ENCODE results near the gene STIM1. TPM values are rescaled to one million over a fixed set of nuclear protein-coding genes. Genes with fewer than 3 reads are reported as not detected.
"Not testable (repeated sequence)": the region's sequence is repeated elsewhere in the genome, so short reads cannot be mapped to it uniquely, and the experiment has no call there.

The STIM1 gene
- total RNA-seq, 1 experiment from 2014 or later = 28.3 TPM

- peak overlapping the region; percentile 93 for H3K4me2 ChIP-seq
- no peak overlapping the region for H2AFZ ChIP-seq
Observed at GRCh38 chr11:3859373-3859881, 4.0 kb downstream of the STIM1 start.

GRCh38 chr11:3860375-3860774 lies 4.9 kb downstream of the STIM1 start:
- Histone ChIP-seq H3K79me2 (ENCODE audit: low read depth) (peaks cover 85% of the 10 kb centered on the region), H3K4me3 (no peak overlapping the region), H3K27ac (no peak overlapping the region), H3K4me1 (replicated peaks; ENCODE audit: insufficient read depth) (peaks cover 48% of the 10 kb centered on the region), H3K36me3 (ENCODE audit: low read depth) (no peaks in the 10 kb centered on the region), H3K27me3 (ENCODE audit: insufficient read depth, low read depth) (no peaks in the 10 kb centered on the region), H3F3A (ENCODE audit: insufficient read depth, low read depth) (peaks cover 1% of the 10 kb centered on the region; the same call in 1 of the 2 replicates), H3K9me2 (ENCODE audit: insufficient read depth) (no peaks in the 10 kb centered on the region), H3K4me2 (peak overlapping the region; percentile 53), H2AFZ (no peak overlapping the region), H4K20me1 (ENCODE audit: insufficient read depth) (no peaks in the 10 kb centered on the region), H3K9me3 (ENCODE audit: insufficient read depth, low read depth) (no peaks in the 10 kb centered on the region)
- ChIA-PET CTCF (interaction anchor here (0.6 kb wide), 1 partner anchor 238 kb away, joined by 3 read pairs; no protein-coding TSS in a partner anchor), POLR2A (ENCODE audit: unreplicated experiment) (no interaction called here)
- intact Hi-C loops (cut with micrococcal nuclease; ENCODE audit: unreplicated experiment) = no loop called here
- BruUV-seq (replicated peaks) = no TSS peak
- no peak for DNase-seq
- TF ChIP-seq CTCF (conservative IDR thresholded peaks at IDR 0.05) (no peak), EZH2 (IDR thresholded peaks at IDR 0.05; ENCODE audit: low read depth) (no peak)

More at GRCh38 chr11:3859373-3859881, 4.0 kb downstream of the STIM1 start:
- Histone ChIP-seq H3K4me1 (replicated peaks; ENCODE audit: insufficient read depth) (peaks cover 45% of the 10 kb centered on the region), H3K9me2 (ENCODE audit: insufficient read depth) (no peaks in the 10 kb centered on the region), H4K20me1 (ENCODE audit: insufficient read depth) (no peaks in the 10 kb centered on the region), H3K4me3 (no peak overlapping the region), H3K79me2 (ENCODE audit: low read depth) (peaks cover 77% of the 10 kb centered on the region), H3F3A (ENCODE audit: insufficient read depth, low read depth) (no peaks in the 10 kb centered on the region), H3K27ac (no peak overlapping the region), H3K27me3 (ENCODE audit: insufficient read depth, low read depth) (no peaks in the 10 kb centered on the region), H3K36me3 (ENCODE audit: low read depth) (no peaks in the 10 kb centered on the region), H3K9me3 (ENCODE audit: insufficient read depth, low read depth) (no peaks in the 10 kb centered on the region)
- intact Hi-C loops (cut with micrococcal nuclease; ENCODE audit: unreplicated experiment) = loop anchor here (5.0 kb wide), 1 partner anchor 98 kb away; no protein-coding TSS in a partner anchor
- DNase-seq = no peak
- POLR2A ChIA-PET (ENCODE audit: unreplicated experiment) = no interaction called here
- no TSS peak for BruUV-seq (replicated peaks)
- CTCF ChIA-PET = no interaction called here
- TF ChIP-seq EZH2 (IDR thresholded peaks at IDR 0.05; ENCODE audit: low read depth) = no peak
- TF ChIP-seq CTCF (conservative IDR thresholded peaks at IDR 0.05) = no peak

- BruUV-seq (replicated peaks); H3K4me3 ChIP-seq; H3F3A ChIP-seq (ENCODE audit: insufficient read depth, low read depth); intact Hi-C loops (cut with micrococcal nuclease; ENCODE audit: unreplicated experiment); H2AFZ ChIP-seq; H3K9me3 ChIP-seq (ENCODE audit: insufficient read depth, low read depth); H3K27me3 ChIP-seq (ENCODE audit: insufficient read depth, low read depth); H3K36me3 ChIP-seq (ENCODE audit: low read depth); H4K20me1 ChIP-seq (ENCODE audit: insufficient read depth); H3K9me2 ChIP-seq (ENCODE audit: insufficient read depth); DNase-seq; H3K27ac ChIP-seq: not testable (repeated sequence)
- ChIA-PET POLR2A (ENCODE audit: unreplicated experiment) (interaction anchor here (0.6 kb wide), 1 partner anchor 51 kb away, joined by 3 read pairs; no protein-coding TSS in a partner anchor), CTCF (interaction anchor here (0.6 kb wide), 2 partner anchors 99 to 237 kb away, joined by 3 to 5 read pairs; no protein-coding TSS in a partner anchor)
- Histone ChIP-seq H3K4me2 (peak overlapping the region; percentile 53), H3K79me2 (ENCODE audit: low read depth) (peaks cover 84% of the 10 kb centered on the region), H3K4me1 (replicated peaks; ENCODE audit: insufficient read depth) (peaks cover 54% of the 10 kb centered on the region)
Observed at GRCh38 chr11:3860898-3861393, 5.5 kb downstream of the STIM1 start.
